Upper lobe of right lung (tissue), 1 donor: ENCODE measurements around the gene MT2A. TPM values are rescaled to one million over a fixed set of nuclear protein-coding genes. Genes with fewer than 3 reads are reported as not detected.

Experiments
- ATAC-seq: fragments of 200-7000 bp; cut with Tn5 transposase; one replicate; pipeline ENCODE4 v1.9.1; 2020; ENCODE audit warnings: mild to moderate bottlenecking, moderate library complexity
- DNase-seq: peaks from one replicate; pipeline ENCODE4 v3.0.0-alpha.2; 2020
- H3K27ac ChIP-seq: fragments of 200-600 bp; one replicate; pipeline ENCODE4 v1.8.0; 2022
- H3K27me3 ChIP-seq: fragments of 200-600 bp; one replicate; pipeline ENCODE4 v1.8.0; 2022; ENCODE audit warnings: mild to moderate bottlenecking
- H3K36me3 ChIP-seq: fragments of 200-600 bp; one replicate; pipeline ENCODE4 v1.8.0; 2022
- H3K4me1 ChIP-seq: fragments of 200-600 bp; one replicate; pipeline ENCODE4 v1.8.0; 2022
- H3K4me3 ChIP-seq: fragments of 200-600 bp; one replicate; pipeline ENCODE4 v1.8.0; 2022; ENCODE audit warnings: mild to moderate bottlenecking
- H3K9me3 ChIP-seq: fragments of 200-600 bp; one replicate; pipeline ENCODE4 v1.8.0; 2022
- intact Hi-C: fragments of 100-400 bp; cut with DNase I; formaldehyde crosslinking; loops from one replicate; pipeline ENCODE4 v1.11.0; 2022
- total RNA-seq: library from RNA; stranded (reverse); fragmentation: NEBNext Ultra II Directional; extraction: Animal tissue kit (Norgen Biotek cat#: 25700); gene quantifications from one replicate; pipeline ENCODE4 v1.2.1, GENCODE V29; 2021
- TF ChIP-seq, protein P1 (sequence below): fragments of 200-600 bp; IDR thresholded peaks from one replicate; pipeline ENCODE4 v1.8.0; 2022; ENCODE audit warnings: antibody characterized with exemption
- donor health status: DM: no; HTN: yes; CAD: no; lungs with severe emphysema.

MT2A gene
- total RNA-seq, 1 donor from 2014 or later = 349 TPM

DNA sequence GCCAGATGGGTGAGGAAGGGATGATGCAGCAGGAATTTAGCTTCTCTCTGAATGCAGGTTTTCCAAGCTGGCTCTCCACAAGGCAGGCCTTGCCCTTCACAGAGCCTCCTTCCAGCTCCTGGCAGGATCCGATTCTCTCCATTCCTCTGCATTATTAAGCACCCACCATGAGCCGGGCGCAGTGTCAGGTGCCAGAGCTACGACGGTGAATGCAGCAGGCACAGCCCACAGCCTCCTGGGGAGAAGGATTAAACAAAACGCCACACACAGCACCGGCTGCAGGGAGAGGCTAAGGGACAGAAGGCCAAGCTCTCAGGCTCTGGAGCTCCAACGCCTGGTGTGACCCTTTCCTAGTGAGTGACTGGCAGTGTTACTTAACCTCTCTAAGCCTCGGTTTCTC, 7.1 kb upstream of the MT2A start:
- DNase-seq = no peak
- H3K9me3 ChIP-seq = no peaks in the 10 kb centered on the region
- intact Hi-C loops = no loop called here

DNA sequence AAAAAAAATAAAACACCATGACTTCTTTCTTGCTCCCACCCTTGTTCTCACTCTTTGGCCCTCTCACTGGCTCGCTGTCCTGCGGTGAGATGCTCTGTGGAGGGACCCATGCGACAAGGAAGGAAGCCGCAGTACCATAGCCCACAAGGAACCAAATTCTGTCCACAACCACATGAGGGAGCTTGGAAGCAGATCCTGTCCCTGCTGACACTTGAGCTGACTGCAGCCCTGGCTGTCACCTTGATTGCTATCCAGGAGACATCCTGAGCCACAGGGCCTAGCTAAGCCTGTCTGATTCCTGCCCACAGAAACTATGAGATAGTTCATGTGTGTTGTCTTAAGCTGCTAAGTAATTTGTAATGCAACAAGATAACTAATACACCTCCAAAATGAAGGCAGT, 4.8 kb upstream of the MT2A start:
- intact Hi-C loops = no loop called here
- H3K27ac ChIP-seq = no peak overlapping the region
- no peaks in the 10 kb centered on the region for H3K36me3 ChIP-seq

More for the DNA sequence above, 7.1 kb upstream of the MT2A start:
- Histone ChIP-seq H3K27ac (no peak overlapping the region), H3K4me3 (no peak overlapping the region), H3K36me3 (no peaks in the 10 kb centered on the region), H3K27me3 (no peaks in the 10 kb centered on the region), H3K4me1 (peaks cover 5% of the 10 kb centered on the region)
- TF ChIP-seq, protein P1, sequence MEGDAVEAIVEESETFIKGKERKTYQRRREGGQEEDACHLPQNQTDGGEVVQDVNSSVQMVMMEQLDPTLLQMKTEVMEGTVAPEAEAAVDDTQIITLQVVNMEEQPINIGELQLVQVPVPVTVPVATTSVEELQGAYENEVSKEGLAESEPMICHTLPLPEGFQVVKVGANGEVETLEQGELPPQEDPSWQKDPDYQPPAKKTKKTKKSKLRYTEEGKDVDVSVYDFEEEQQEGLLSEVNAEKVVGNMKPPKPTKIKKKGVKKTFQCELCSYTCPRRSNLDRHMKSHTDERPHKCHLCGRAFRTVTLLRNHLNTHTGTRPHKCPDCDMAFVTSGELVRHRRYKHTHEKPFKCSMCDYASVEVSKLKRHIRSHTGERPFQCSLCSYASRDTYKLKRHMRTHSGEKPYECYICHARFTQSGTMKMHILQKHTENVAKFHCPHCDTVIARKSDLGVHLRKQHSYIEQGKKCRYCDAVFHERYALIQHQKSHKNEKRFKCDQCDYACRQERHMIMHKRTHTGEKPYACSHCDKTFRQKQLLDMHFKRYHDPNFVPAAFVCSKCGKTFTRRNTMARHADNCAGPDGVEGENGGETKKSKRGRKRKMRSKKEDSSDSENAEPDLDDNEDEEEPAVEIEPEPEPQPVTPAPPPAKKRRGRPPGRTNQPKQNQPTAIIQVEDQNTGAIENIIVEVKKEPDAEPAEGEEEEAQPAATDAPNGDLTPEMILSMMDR = no peak
- no peak for ATAC-seq

GRCh38 chr16:56604966-56605365, 3.4 kb upstream of the MT2A start:
- DNase-seq = no peak
- no peaks in the 10 kb centered on the region for H3K36me3 ChIP-seq
- ATAC-seq = no peak
- peak overlapping the region; percentile 97 for H3K27ac ChIP-seq
- no peaks in the 10 kb centered on the region for H3K27me3 ChIP-seq
- H3K4me1 ChIP-seq = peaks cover 22% of the 10 kb centered on the region
- TF ChIP-seq, protein P1 = no peak
- H3K9me3 ChIP-seq = no peaks in the 10 kb centered on the region
- no peak overlapping the region for H3K4me3 ChIP-seq
- intact Hi-C loops = no loop called here

More for the DNA sequence above, 4.8 kb upstream of the MT2A start:
- ATAC-seq = peak; percentile 7
- Histone ChIP-seq H3K9me3 (no peaks in the 10 kb centered on the region), H3K4me3 (no peak overlapping the region), H3K4me1 (peaks cover 20% of the 10 kb centered on the region), H3K27me3 (no peaks in the 10 kb centered on the region)
- DNase-seq = no peak
- TF ChIP-seq, protein P1 = peak; percentile 49

- no peaks in the 10 kb centered on the region for H3K9me3 ChIP-seq
- peak overlapping the region; percentile 97 for H3K27ac ChIP-seq
- intact Hi-C loops = no loop called here
- no peaks in the 10 kb centered on the region for H3K36me3 ChIP-seq
- H3K27me3 ChIP-seq = no peaks in the 10 kb centered on the region
- H3K4me1 ChIP-seq = peaks cover 28% of the 10 kb centered on the region
- TF ChIP-seq, protein P1 = no peak
- no peak overlapping the region for H3K4me3 ChIP-seq
- ATAC-seq (no peak), DNase-seq (no peak)
Observed at GRCh38 chr16:56605475-56605874, 2.9 kb upstream of the MT2A start.

DNA sequence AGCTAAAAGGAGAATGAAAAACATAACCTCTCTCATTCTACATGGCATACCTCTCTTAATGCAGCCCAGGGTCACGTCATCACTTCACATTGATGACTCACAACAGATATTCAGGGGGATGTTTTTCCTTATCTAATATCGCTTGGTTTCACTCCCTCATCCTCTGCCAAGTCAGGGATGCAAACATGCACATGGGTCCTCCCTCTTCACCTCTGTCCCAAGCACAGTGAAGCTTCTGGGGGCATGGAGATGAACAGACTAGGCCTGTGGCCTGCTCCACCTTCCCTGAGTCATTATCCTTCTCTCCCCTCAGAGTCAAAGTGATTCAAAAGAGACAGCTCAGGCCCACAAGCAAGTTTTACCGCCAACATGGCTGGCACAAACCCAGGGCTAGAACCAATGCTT, 2.3 kb upstream of the MT2A start:
- intact Hi-C loops = no loop called here
- no peaks in the 10 kb centered on the region for H3K27me3 ChIP-seq
- TF ChIP-seq, protein P1 = no peak
- ATAC-seq = no peak
- H3K4me3 ChIP-seq = no peak overlapping the region
- peaks cover 33% of the 10 kb centered on the region for H3K4me1 ChIP-seq
- no peak for DNase-seq
- H3K27ac ChIP-seq = peak overlapping the region; percentile 97
- no peaks in the 10 kb centered on the region for H3K9me3 ChIP-seq
- H3K36me3 ChIP-seq = no peaks in the 10 kb centered on the region

GRCh38 chr16:56606476-56607108, 1.8 kb upstream of the MT2A start:
- H3K4me3 ChIP-seq = no peak overlapping the region
- no peak for DNase-seq
- no peaks in the 10 kb centered on the region for H3K36me3 ChIP-seq

More at GRCh38 chr16:56606476-56607108, 1.8 kb upstream of the MT2A start:
- TF ChIP-seq, protein P1 = no peak
- H3K4me1 ChIP-seq = peaks cover 39% of the 10 kb centered on the region
- H3K27ac ChIP-seq = peak overlapping the region; percentile 97
- H3K9me3 ChIP-seq = no peaks in the 10 kb centered on the region
- intact Hi-C loops = no loop called here
- no peak for ATAC-seq
- H3K27me3 ChIP-seq = no peaks in the 10 kb centered on the region
